ENCODE results near the gene EDIL3. TPM values are rescaled to one million over a fixed set of nuclear protein-coding genes. Genes with fewer than 3 reads are reported as not detected.

EDIL3 gene
- total and polyA plus RNA-seq, 2 donors (not counting 1 experiment from before 2014, with no cell fraction given) = not detected

GRCh38 chr5:84119252-84119651 lies 265.4 kb downstream of the EDIL3 start:
- no peak for TF ChIP-seq EZH2 (IDR thresholded peaks at IDR 0.05; ENCODE audit: borderline replicate concordance, insufficient read depth, low read depth, low read length, poor library complexity, severe bottlenecking)
- no peak for TF ChIP-seq CTCF (IDR thresholded peaks at IDR 0.05)
- Histone ChIP-seq H4K20me1 (ENCODE audit: control insufficient read depth, insufficient read depth, low read length, poor library complexity, severe bottlenecking) (no peaks in the 10 kb centered on the region), H3K79me2 (ENCODE audit: control insufficient read depth, insufficient read depth, low read length) (no peaks in the 10 kb centered on the region), H3K9me3 (ENCODE audit: control extremely low read depth in 1 of 3, control insufficient read depth in 2 of 3, insufficient read depth in 1 of 3, low read length in 2 of 3) (no peaks in the 10 kb centered on the region), H2AFZ (ENCODE audit: insufficient read depth, low read depth, low read length, poor library complexity, severe bottlenecking) (no peak overlapping the region), H3K27me3 (replicated peaks in 1 of 4; ENCODE audit: control extremely low read depth in 1 of 4, control insufficient read depth in 3 of 4, insufficient read depth in 4 of 4, low read length in 3 of 4) (no peaks in the 10 kb centered on the region), H3K36me3 (replicated peaks in 1 of 2; ENCODE audit: control extremely low read depth in 1 of 2, control insufficient read depth in 1 of 2, extremely low read depth in 1 of 2, insufficient read depth in 2 of 2, low read length in 1 of 2) (no peaks in the 10 kb centered on the region), H3K9ac (ENCODE audit: low read length) (no peak overlapping the region), H3K4me3 (ENCODE audit: control extremely low read depth in 1 of 5, extremely low read depth in 1 of 5, insufficient read depth in 1 of 5, low read depth in 2 of 5, low read length in 4 of 5) (no peak overlapping the region), H3K27ac (ENCODE audit: low read length in 2 of 2) (no peak overlapping the region), H3K4me2 (replicated peaks; ENCODE audit: low read depth, low read length, poor library complexity, severe bottlenecking) (no peak overlapping the region), H3K4me1 (ENCODE audit: control insufficient read depth in 2 of 2, insufficient read depth in 2 of 2, low read length in 2 of 2) (no peaks in the 10 kb centered on the region)
- intact Hi-C loops (cut with micrococcal nuclease) = no loop called here
- CTCF ChIA-PET = no interaction called here
- H3K27me3 Mint-ChIP-seq = no peaks in the 10 kb centered on the region
- ATAC-seq (ENCODE audit: low read depth) = no peak
- no CpG with 5 or more reads among the region's 3 CpGs for WGBS (ENCODE audit: insufficient coverage)
- no peak overlapping the region for H3K27ac Mint-ChIP-seq
- POLR2A ChIA-PET = no interaction called here
- no peaks in the 10 kb centered on the region for H3K4me1 Mint-ChIP-seq
- no peaks in the 10 kb centered on the region for H3K9me3 Mint-ChIP-seq (ENCODE audit: insufficient read depth)
- no peak overlapping the region for H3K4me3 Mint-ChIP-seq
- no peak for DNase-seq

GRCh38 chr5:84118551-84118950 lies 266.1 kb downstream of the EDIL3 start:
- ChIA-PET CTCF (no interaction called here), POLR2A (no interaction called here)
- H3K79me2 ChIP-seq (ENCODE audit: control insufficient read depth, insufficient read depth, low read length) = no peaks in the 10 kb centered on the region
- no peak overlapping the region for H3K27ac Mint-ChIP-seq
- no peak overlapping the region for H3K4me3 ChIP-seq (ENCODE audit: control extremely low read depth in 1 of 5, extremely low read depth in 1 of 5, insufficient read depth in 1 of 5, low read depth in 2 of 5, low read length in 4 of 5)
- H3K9me3 Mint-ChIP-seq (ENCODE audit: insufficient read depth) = no peaks in the 10 kb centered on the region
- no peak overlapping the region for H2AFZ ChIP-seq (ENCODE audit: insufficient read depth, low read depth, low read length, poor library complexity, severe bottlenecking)
- DNase-seq (no peak), ATAC-seq (ENCODE audit: low read depth) (no peak)
- no peaks in the 10 kb centered on the region for H3K27me3 ChIP-seq (replicated peaks in 1 of 4; ENCODE audit: control extremely low read depth in 1 of 4, control insufficient read depth in 3 of 4, insufficient read depth in 4 of 4, low read length in 3 of 4)
- no peaks in the 10 kb centered on the region for H3K27me3 Mint-ChIP-seq
- no peak overlapping the region for H3K4me3 Mint-ChIP-seq
- no peak overlapping the region for H3K9ac ChIP-seq (ENCODE audit: low read length)
- intact Hi-C loops (cut with micrococcal nuclease) = no loop called here
- no peaks in the 10 kb centered on the region for H3K36me3 ChIP-seq (replicated peaks in 1 of 2; ENCODE audit: control extremely low read depth in 1 of 2, control insufficient read depth in 1 of 2, extremely low read depth in 1 of 2, insufficient read depth in 2 of 2, low read length in 1 of 2)
- no CpG with 5 or more reads among the region's 2 CpGs for WGBS (ENCODE audit: insufficient coverage)
- H3K9me3 ChIP-seq (ENCODE audit: control extremely low read depth in 1 of 3, control insufficient read depth in 2 of 3, insufficient read depth in 1 of 3, low read length in 2 of 3) = no peaks in the 10 kb centered on the region
- TF ChIP-seq EZH2 (IDR thresholded peaks at IDR 0.05; ENCODE audit: borderline replicate concordance, insufficient read depth, low read depth, low read length, poor library complexity, severe bottlenecking) = no peak
- TF ChIP-seq CTCF (IDR thresholded peaks at IDR 0.05) = no peak
- H3K4me2 ChIP-seq (replicated peaks; ENCODE audit: low read depth, low read length, poor library complexity, severe bottlenecking) = no peak overlapping the region
- no peak overlapping the region for H3K27ac ChIP-seq (ENCODE audit: low read length in 2 of 2)
- H3K4me1 ChIP-seq (ENCODE audit: control insufficient read depth in 2 of 2, insufficient read depth in 2 of 2, low read length in 2 of 2) = no peaks in the 10 kb centered on the region
- no peaks in the 10 kb centered on the region for H4K20me1 ChIP-seq (ENCODE audit: control insufficient read depth, insufficient read depth, low read length, poor library complexity, severe bottlenecking)
- H3K4me1 Mint-ChIP-seq = no peaks in the 10 kb centered on the region

Measured in B cell (primary cell).